HCT116 (cell line): Measurements from ENCODE around the gene TOMM40. TPM values are rescaled to one million over a fixed set of nuclear protein-coding genes. Genes with fewer than 3 reads are reported as not detected.

Experiments used
- ATAC-seq: fragments of 200-7000 bp; cut with Tn5 transposase; 2 replicates; pipeline ENCODE4 v1.9.1; 2020; ENCODE audit warnings: mild to moderate bottlenecking, moderate library complexity
- BruUV-seq: library from RNA; stranded (reverse); fragments of 400-500 nt; replicated peaks from 2 replicates; lab custom pipeline; 2021; lab: Mats Ljungman, UMichigan
- CTCF ChIA-PET: fragments of 300-600 bp; sonication (Branson Sonifier 250); formaldehyde crosslinking; loops from one replicate; lab custom pipeline; 2021; ENCODE audit warnings: antibody characterized with exemption; lab: Charles Lee
- POLR2A ChIA-PET: fragments of 300-600, 350-600 bp; sonication (Branson Sonifier 250); formaldehyde crosslinking; loops from one replicate; lab custom pipeline; 2021; ENCODE audit warnings: antibody characterized with exemption; lab: Charles Lee
- RAD21 ChIA-PET, 2 experiments: fragments of 300-600 bp; sonication (Branson Sonifier 250); formaldehyde crosslinking; loops; one replicate each; lab custom pipeline; 2023; ENCODE audit warnings: low total read pairs in 2 of 2; ENCODE audit not compliant: uncharacterized antibody in 2 of 2, unreplicated experiment in 2 of 2, low non-redundant PET in 1 of 2; lab: Charles Lee
- DNase-seq: peaks from one replicate; pipeline ENCODE4 v3.0.0-alpha.2; 2010; ENCODE audit warnings: low read depth, low spot score
- H2AFZ ChIP-seq: fragments of 200-600 bp; shearing (Covaris generic), sonication (generic); 2 replicates; pipeline ENCODE4 v1.6.1; 2017; ENCODE audit warnings: low read depth, mixed run types, mixed read lengths, antibody characterized with exemption, low read length; ENCODE audit not compliant: poor library complexity, severe bottlenecking
- H3K27ac ChIP-seq: 2 replicates; pipeline ENCODE4 v1.5.1; 2012; ENCODE audit warnings: low read depth, low read length
- H3K27me3 ChIP-seq: fragments of 200-600 bp; sonication (generic); 2 replicates; pipeline ENCODE4 v1.6.1; 2016; ENCODE audit warnings: mixed run types, low read length, mixed read lengths; ENCODE audit not compliant: insufficient read depth
- H3K36me3 ChIP-seq, 2 experiments: fragments of 200-500 bp in 1 of 2; fragments of 200-600 bp in 1 of 2; sonication (Bioruptor generic) in 1 of 2; sonication (generic) in 1 of 2; 2 replicates each; pipeline versions ENCODE4 v1.5.1 to v1.6.1; 2014 to 2016; ENCODE audit warnings: low read length in 2 of 2, inconsistent platforms in 1 of 2, mixed read lengths in 1 of 2, mixed run types in 1 of 2; ENCODE audit not compliant: insufficient read depth in 2 of 2, control insufficient read depth in 1 of 2
- H3K4me1 ChIP-seq, 2 experiments: fragments of 200-600 bp in 1 of 2; sonication (generic) in 1 of 2; 2 replicates each; pipeline versions ENCODE4 v1.5.1 to v1.6.1; 2012 to 2017; ENCODE audit warnings: low read length in 2 of 2, inconsistent platforms in 1 of 2, mild to moderate bottlenecking in 1 of 2, mixed read lengths in 1 of 2, mixed run types in 1 of 2, moderate library complexity in 1 of 2; ENCODE audit not compliant: insufficient read depth in 2 of 2, control insufficient read depth in 1 of 2
- H3K4me2 ChIP-seq: fragments of 200-600 bp; sonication (generic); 2 replicates; pipeline ENCODE4 v1.6.1; 2017; ENCODE audit warnings: mixed run types, low read length, mixed read lengths
- H3K4me3 ChIP-seq, 2 experiments: fragments of 200-600 bp in 1 of 2; sonication (generic) in 1 of 2; replicated peaks in 1 of 2; 2 replicates each; pipeline ENCODE4 v1.5.1; 2011 to 2016; ENCODE audit warnings: low read length in 2 of 2, control low read depth in 1 of 2, low read depth in 1 of 2, mild to moderate bottlenecking in 1 of 2, mixed read lengths in 1 of 2, mixed run types in 1 of 2
- H3K79me2 ChIP-seq: fragments of 200-600 bp; sonication (generic); 2 replicates; pipeline ENCODE4 v1.6.1; 2017; ENCODE audit warnings: mild to moderate bottlenecking, mixed run types, low read length, moderate library complexity, mixed read lengths; ENCODE audit not compliant: insufficient read depth
- H3K9ac ChIP-seq: fragments of 200-600 bp; sonication (generic); 2 replicates; pipeline ENCODE4 v1.6.1; 2016; ENCODE audit warnings: low read length, mixed read lengths
- H3K9me2 ChIP-seq: fragments of 200-600 bp; sonication (generic), shearing (Covaris generic); 2 replicates; pipeline ENCODE4 v1.6.1; 2017; ENCODE audit warnings: mixed run types, mild to moderate bottlenecking, moderate library complexity; ENCODE audit not compliant: insufficient read depth
- H3K9me3 ChIP-seq, 2 experiments: fragments of 200-500 bp in 1 of 2; fragments of 200-600 bp in 1 of 2; sonication (Bioruptor generic) in 1 of 2; sonication (generic) in 1 of 2; 2 replicates each; pipeline ENCODE4 v1.6.1; 2014 to 2017; ENCODE audit warnings: low read length in 2 of 2, mixed read lengths in 2 of 2, inconsistent platforms in 1 of 2, low read depth in 1 of 2, mild to moderate bottlenecking in 1 of 2, mixed run types in 1 of 2, moderate library complexity in 1 of 2; ENCODE audit not compliant: control insufficient read depth in 1 of 2, insufficient read depth in 1 of 2
- H4K20me1 ChIP-seq: fragments of 200-600 bp; sonication (generic), shearing (Covaris generic); 2 replicates; pipeline ENCODE4 v1.6.1; 2017; ENCODE audit warnings: mixed run types, mild to moderate bottlenecking, moderate library complexity; ENCODE audit not compliant: insufficient read depth
- CBX3 ChIP-seq: IDR thresholded peaks from 2 replicates; pipeline ENCODE4 v1.6.1; 2012; ENCODE audit warnings: low read depth
- CEBPB ChIP-seq: IDR thresholded peaks from 2 replicates; pipeline ENCODE4 v1.6.1; 2012; ENCODE audit warnings: low read depth
- EGR1 ChIP-seq: IDR thresholded peaks from 2 replicates; pipeline ENCODE4 v1.6.1; 2012; ENCODE audit warnings: low read depth
- ELF1 ChIP-seq: IDR thresholded peaks from 2 replicates; pipeline ENCODE4 v1.6.1; 2012; ENCODE audit warnings: low read depth, borderline replicate concordance
- EZH2phosphoT487 ChIP-seq: fragments of 200-600 bp; IDR thresholded peaks from 2 replicates; pipeline ENCODE4 v1.6.1; 2018; ENCODE audit warnings: antibody characterized with exemption, borderline replicate concordance
- POLR2A ChIP-seq: IDR thresholded peaks from 2 replicates; pipeline ENCODE4 v1.7.0; 2011; ENCODE audit warnings: borderline replicate concordance; ENCODE audit not compliant: insufficient read depth, insufficient read length; ENCODE audit errors: extremely low read depth
- POLR2AphosphoS5 ChIP-seq: IDR thresholded peaks from 2 replicates; pipeline ENCODE4 v1.6.1; 2011; ENCODE audit warnings: mild to moderate bottlenecking, low read depth, low read length, moderate library complexity
- RAD21 ChIP-seq: IDR thresholded peaks from 2 replicates; pipeline ENCODE4 v1.6.1; 2012; ENCODE audit warnings: low read depth, mild to moderate bottlenecking
- SP1 ChIP-seq: IDR thresholded peaks from 2 replicates; pipeline ENCODE4 v1.6.1; 2012; ENCODE audit warnings: low read depth
- YY1 ChIP-seq: IDR thresholded peaks from 2 replicates; pipeline ENCODE4 v1.6.1; 2011; ENCODE audit warnings: low read length, low read depth, moderate library complexity, mild to moderate bottlenecking; ENCODE audit not compliant: insufficient replicate concordance; ENCODE audit errors: extremely low read depth
- ZNF274 ChIP-seq: fragments of 200-500 bp; sonication (Bioruptor generic); IDR thresholded peaks from 2 replicates; pipeline ENCODE4 v1.6.1; 2014; ENCODE audit warnings: mild to moderate bottlenecking, low read depth, low read length, inconsistent platforms
- intact Hi-C: fragments of 100-400 bp; cut with micrococcal nuclease; formaldehyde crosslinking; loops from 2 replicates; pipeline ENCODE4 v1.10.0; 2022
- total RNA-seq: library from RNA; stranded (reverse); gene quantifications from one replicate; pipeline ENCODE4 v1.2.1, GENCODE V29; 2021; ENCODE audit not compliant: unreplicated experiment
- TF ChIP-seq, protein P1 (sequence below), 3 experiments: fragments of 200-600 bp in 1 of 3; sonication (generic) in 1 of 3; IDR thresholded peaks in 2 of 3; conservative IDR thresholded peaks in 1 of 3; 2 replicates each; pipeline ENCODE4 v1.5.1; 2012 to 2017; ENCODE audit warnings: low read depth in 2 of 3, low read length in 2 of 3, antibody characterized with exemption in 1 of 3, borderline replicate concordance in 1 of 3, control low read depth in 1 of 3, mild to moderate bottlenecking in 1 of 3, mixed read lengths in 1 of 3, mixed run types in 1 of 3, moderate library complexity in 1 of 3; ENCODE audit not compliant: insufficient read depth in 1 of 3
- TF ChIP-seq, protein P2 (sequence below): IDR thresholded peaks from 2 replicates; pipeline ENCODE4 v1.6.1; 2012
- TF ChIP-seq, protein P3 (sequence below): IDR thresholded peaks from 2 replicates; pipeline ENCODE4 v1.6.1; 2012; ENCODE audit warnings: low read depth
- TF ChIP-seq, protein P4 (sequence below): IDR thresholded peaks from 2 replicates; pipeline ENCODE4 v1.6.1; 2011; ENCODE audit warnings: mild to moderate bottlenecking, low read length, moderate library complexity; ENCODE audit not compliant: insufficient replicate concordance; ENCODE audit errors: extremely low read depth

The TOMM40 gene
- total RNA-seq, 1 experiment from 2014 or later: 178 TPM

DNA sequence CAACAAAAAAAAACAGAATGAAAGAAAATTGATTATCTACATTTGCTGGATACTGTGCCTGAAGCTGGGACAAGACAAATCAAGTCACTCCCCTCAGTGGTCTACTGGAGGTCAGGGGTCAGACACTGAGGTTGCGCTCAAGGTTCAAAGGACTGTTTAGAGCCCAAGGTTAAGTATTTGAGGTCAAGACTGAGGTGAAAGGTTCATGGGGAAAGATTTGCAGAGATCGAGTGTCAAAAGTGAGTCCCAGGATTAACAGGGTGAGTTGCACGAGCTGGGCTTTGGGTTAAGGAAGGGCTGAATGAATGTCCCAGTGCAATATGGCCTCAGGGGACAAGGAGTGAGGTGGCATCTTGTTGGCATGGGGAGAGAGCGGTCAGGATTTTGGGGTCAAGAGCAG is 3.4 kb upstream of the TOMM40 start:
- no peak for ATAC-seq

More for the DNA sequence above, 3.4 kb upstream of the TOMM40 start:
- H3K27ac ChIP-seq: no peak overlapping the region
- peaks cover 14 to 30% of the 10 kb centered on the region in 2 experiments for H3K4me1 ChIP-seq
- intact Hi-C loops: no loop called here
- no peaks in the 10 kb centered on the region for H3K9me3 ChIP-seq
- no TSS peak for BruUV-seq
- H4K20me1 ChIP-seq: peaks cover 4% of the 10 kb centered on the region; the same call in 1 of the 2 replicates
- H3K79me2 ChIP-seq: peaks cover 17% of the 10 kb centered on the region
- H3K9ac ChIP-seq: no peak overlapping the region
- H3K27me3 ChIP-seq: no peaks in the 10 kb centered on the region
- no peak overlapping the region for H3K4me3 ChIP-seq
- POLR2A ChIA-PET: no interaction called here
- H3K36me3 ChIP-seq: peaks cover 0 to 17% of the 10 kb centered on the region in 2 experiments; a peak in 1 of 4 replicates
- RAD21 ChIA-PET: no interaction called here
- no peak overlapping the region for H2AFZ ChIP-seq
- no peak for TF ChIP-seq ELF1
- TF ChIP-seq CBX3: no peak
- no peak for TF ChIP-seq CEBPB
- no peak for TF ChIP-seq YY1
- TF ChIP-seq, protein P1, sequence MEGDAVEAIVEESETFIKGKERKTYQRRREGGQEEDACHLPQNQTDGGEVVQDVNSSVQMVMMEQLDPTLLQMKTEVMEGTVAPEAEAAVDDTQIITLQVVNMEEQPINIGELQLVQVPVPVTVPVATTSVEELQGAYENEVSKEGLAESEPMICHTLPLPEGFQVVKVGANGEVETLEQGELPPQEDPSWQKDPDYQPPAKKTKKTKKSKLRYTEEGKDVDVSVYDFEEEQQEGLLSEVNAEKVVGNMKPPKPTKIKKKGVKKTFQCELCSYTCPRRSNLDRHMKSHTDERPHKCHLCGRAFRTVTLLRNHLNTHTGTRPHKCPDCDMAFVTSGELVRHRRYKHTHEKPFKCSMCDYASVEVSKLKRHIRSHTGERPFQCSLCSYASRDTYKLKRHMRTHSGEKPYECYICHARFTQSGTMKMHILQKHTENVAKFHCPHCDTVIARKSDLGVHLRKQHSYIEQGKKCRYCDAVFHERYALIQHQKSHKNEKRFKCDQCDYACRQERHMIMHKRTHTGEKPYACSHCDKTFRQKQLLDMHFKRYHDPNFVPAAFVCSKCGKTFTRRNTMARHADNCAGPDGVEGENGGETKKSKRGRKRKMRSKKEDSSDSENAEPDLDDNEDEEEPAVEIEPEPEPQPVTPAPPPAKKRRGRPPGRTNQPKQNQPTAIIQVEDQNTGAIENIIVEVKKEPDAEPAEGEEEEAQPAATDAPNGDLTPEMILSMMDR (IDR thresholded peaks at IDR 0.05 in 2 of 3, conservative IDR thresholded peaks at IDR 0.05 in 1 of 3; ENCODE audit: borderline replicate concordance in 1 of 3, insufficient read depth in 1 of 3, low read depth in 2 of 3, low read length in 2 of 3): no peak
- TF ChIP-seq EZH2phosphoT487: no peak
- TF ChIP-seq POLR2A: no peak
- TF ChIP-seq, protein P2, sequence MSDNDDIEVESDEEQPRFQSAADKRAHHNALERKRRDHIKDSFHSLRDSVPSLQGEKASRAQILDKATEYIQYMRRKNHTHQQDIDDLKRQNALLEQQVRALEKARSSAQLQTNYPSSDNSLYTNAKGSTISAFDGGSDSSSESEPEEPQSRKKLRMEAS: no peak
- no peak for TF ChIP-seq SP1
- TF ChIP-seq, protein P3, sequence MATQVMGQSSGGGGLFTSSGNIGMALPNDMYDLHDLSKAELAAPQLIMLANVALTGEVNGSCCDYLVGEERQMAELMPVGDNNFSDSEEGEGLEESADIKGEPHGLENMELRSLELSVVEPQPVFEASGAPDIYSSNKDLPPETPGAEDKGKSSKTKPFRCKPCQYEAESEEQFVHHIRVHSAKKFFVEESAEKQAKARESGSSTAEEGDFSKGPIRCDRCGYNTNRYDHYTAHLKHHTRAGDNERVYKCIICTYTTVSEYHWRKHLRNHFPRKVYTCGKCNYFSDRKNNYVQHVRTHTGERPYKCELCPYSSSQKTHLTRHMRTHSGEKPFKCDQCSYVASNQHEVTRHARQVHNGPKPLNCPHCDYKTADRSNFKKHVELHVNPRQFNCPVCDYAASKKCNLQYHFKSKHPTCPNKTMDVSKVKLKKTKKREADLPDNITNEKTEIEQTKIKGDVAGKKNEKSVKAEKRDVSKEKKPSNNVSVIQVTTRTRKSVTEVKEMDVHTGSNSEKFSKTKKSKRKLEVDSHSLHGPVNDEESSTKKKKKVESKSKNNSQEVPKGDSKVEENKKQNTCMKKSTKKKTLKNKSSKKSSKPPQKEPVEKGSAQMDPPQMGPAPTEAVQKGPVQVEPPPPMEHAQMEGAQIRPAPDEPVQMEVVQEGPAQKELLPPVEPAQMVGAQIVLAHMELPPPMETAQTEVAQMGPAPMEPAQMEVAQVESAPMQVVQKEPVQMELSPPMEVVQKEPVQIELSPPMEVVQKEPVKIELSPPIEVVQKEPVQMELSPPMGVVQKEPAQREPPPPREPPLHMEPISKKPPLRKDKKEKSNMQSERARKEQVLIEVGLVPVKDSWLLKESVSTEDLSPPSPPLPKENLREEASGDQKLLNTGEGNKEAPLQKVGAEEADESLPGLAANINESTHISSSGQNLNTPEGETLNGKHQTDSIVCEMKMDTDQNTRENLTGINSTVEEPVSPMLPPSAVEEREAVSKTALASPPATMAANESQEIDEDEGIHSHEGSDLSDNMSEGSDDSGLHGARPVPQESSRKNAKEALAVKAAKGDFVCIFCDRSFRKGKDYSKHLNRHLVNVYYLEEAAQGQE: no peak
- TF ChIP-seq ZNF274: no peak
- TF ChIP-seq EGR1: no peak
- TF ChIP-seq, protein P4, sequence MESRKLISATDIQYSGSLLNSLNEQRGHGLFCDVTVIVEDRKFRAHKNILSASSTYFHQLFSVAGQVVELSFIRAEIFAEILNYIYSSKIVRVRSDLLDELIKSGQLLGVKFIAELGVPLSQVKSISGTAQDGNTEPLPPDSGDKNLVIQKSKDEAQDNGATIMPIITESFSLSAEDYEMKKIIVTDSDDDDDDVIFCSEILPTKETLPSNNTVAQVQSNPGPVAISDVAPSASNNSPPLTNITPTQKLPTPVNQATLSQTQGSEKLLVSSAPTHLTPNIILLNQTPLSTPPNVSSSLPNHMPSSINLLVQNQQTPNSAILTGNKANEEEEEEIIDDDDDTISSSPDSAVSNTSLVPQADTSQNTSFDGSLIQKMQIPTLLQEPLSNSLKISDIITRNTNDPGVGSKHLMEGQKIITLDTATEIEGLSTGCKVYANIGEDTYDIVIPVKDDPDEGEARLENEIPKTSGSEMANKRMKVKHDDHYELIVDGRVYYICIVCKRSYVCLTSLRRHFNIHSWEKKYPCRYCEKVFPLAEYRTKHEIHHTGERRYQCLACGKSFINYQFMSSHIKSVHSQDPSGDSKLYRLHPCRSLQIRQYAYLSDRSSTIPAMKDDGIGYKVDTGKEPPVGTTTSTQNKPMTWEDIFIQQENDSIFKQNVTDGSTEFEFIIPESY: no peak
- no peak for TF ChIP-seq POLR2AphosphoS5
- TF ChIP-seq RAD21: no peak
- TF ChIP-seq, all 23 proteins: peak for 0
- Histone ChIP-seq H3K9me2 (no peaks in the 10 kb centered on the region), H3K4me2 (no peak overlapping the region)
- CTCF ChIA-PET: no interaction called here
- DNase-seq: no peak
